HG03060 (cell line): ENCODE measurements around the gene RGL1.

Source experiments
- ATAC-seq: cut with Tn5 transposase; IDR thresholded peaks from one replicate; pipeline ENCODE4 v1.9.1; 2021; ENCODE audit warnings: low read depth, moderate number of reproducible peaks; ENCODE audit not compliant: unreplicated experiment

RGL1 gene

DNA sequence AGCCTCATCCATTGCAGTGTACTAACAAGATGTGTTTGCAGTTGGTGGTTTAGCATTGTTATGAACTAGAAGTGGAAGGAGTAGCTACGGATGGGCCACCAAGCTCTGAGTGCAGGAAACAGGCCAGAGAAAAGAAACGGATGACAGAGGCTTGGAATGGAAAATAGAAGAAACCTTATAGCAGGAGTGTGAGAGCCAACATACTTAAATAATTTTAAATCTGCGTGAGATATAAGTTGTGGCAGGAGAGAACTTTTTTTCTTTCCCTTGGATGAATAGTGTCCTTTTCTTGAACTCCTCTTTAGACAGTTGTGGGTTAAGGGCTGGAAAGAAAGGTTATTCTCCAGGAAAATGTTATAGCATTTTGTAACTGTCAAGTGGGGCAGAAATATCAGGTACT, 54.2 kb downstream of the RGL1 start:
- ATAC-seq, result no peak

GRCh38 chr1:183859831-183860230, 54.9 kb downstream of the RGL1 start:
- no peak for ATAC-seq

GRCh38 chr1:183862967-183863366, 58.0 kb downstream of the RGL1 start:
- no peak for ATAC-seq

DNA sequence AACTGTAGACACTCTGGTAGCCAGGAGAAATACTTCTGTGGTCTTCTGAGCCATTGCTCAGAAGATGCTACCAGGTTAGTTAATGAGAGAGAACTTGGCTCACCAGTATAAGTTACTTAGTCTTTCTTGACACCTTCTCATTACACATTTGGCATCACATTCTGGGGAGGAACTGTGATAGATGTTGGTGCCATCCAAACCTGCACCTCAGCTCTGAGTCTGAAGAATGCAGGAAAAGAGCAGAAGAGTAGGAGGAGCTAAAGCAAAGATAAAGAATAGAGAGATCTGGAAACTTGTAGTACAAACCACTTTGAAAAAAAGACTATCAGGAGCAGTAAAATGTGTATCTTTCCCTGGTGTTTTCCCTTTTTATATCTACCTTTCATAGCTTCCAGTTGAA, 58.9 kb downstream of the RGL1 start:
- ATAC-seq, result no peak

DNA sequence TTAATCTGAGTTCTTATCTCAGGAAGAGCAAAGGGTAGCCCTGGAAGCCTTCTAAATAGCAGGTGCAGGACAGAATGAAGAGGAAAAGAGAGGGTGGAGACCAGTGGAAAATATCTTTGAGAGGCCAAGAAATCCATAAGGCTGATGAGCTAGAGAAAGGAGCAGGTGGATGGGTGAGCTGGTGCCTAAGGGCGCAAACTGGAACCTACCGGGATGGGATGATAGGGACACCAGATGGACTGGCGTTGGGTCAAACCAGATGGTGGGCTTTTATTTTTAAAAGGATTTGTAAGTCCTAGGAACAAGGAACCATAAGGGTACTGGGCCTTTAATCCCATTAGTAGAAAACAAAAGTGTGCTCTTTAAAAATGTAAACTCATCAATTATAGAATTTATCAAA, 59.7 kb downstream of the RGL1 start:
- ATAC-seq, result no peak

GRCh38 chr1:183869230-183869629, 64.3 kb downstream of the RGL1 start:
- no peak for ATAC-seq

DNA sequence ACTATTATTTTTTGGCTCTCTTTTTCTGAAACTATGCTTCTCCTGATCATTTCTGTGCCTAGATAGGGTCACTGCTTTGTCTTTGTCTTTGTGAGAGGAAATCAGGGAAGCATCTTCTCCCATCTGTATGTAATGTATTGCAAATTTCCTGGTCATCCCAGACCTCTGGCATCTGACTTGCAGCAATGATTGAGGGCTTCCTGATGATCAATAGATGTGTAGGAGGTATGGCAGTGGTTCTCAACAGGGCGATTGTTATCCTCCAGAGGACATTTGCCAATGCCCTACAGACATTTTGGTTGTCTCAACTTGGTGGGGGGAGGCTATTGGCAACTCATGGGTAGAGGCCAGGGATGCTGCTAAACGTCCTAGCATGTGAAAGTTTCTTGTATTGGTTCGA, 64.7 kb downstream of the RGL1 start:
- no peak for ATAC-seq

DNA sequence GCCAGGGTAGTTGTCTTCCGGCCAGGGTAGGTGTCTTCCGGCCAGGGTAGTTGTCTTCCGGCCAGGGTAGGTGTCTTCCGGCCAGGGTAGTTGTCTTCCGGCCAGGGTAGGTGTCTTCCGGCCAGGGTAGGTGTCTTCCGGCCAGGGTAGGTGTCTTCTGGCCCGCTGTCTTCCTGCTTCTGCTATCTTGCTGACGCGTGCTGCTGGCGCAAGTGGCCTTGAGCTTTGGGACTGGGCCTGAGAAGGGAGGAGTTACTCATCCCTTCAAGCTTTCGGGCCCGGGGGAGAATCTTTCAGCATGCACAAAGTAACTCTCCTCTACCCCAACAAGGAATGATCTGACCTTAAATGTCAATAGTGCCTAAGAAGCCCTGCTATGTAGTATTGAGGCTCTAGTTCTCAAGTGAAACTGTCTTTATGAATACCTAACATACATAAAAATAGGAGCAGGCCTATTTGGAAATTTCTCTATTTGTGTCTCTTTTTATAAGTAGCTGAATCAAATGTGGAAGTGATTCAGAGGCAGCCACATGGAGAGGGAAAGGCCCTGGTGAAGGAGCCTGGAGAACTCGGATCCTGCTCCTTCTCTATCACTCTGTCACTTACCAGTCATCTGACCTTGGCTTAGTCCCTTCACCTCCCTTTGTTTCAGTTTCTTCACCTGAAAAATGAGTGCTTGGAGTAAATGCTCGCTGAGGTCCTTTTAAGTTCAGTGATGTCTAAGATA, 65.6 kb downstream of the RGL1 start:
- ATAC-seq, result no peak

GRCh38 chr1:183871142-183871541, 66.2 kb downstream of the RGL1 start:
- no peak for ATAC-seq

DNA sequence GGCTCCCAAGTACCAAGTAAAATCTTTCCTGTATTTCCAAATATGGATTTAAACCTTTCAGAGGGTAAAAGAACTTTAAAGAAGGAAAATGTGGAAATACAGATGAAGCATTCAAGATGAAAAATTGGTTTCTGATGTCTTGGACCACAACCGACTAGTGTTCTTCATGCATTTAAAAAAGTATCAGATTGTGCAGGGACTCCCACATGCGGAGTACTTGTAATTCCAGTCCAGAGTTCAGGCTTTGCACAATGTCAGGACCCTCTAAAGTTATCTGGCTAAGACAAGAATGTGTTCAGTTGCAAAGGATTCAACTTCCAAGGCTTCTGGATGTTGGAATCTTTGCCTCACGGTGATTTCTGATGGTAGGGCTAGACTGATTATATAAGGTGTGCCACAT, 66.7 kb downstream of the RGL1 start:
- no peak for ATAC-seq

GRCh38 chr1:183872403-183872802, 67.5 kb downstream of the RGL1 start:
- no peak for ATAC-seq

DNA sequence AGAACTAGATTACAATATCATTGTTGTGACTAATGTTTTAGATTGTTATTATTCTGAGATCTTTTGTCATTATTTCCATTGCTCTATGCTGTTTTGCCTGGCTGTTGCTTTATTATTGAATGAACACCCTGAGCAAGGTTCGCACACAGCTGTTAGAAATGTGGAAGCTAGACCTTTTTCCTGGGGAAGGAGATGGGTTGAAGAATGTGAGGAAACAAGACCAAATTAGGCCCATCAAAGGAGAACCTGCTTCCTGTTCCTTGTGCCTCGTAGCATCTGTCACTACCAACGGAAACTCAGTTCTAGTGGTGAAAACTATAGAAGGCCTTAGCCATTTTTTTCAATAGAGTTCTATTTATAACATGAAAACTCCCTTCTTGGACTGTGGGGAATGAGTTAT, 68.7 kb downstream of the RGL1 start:
- ATAC-seq, result no peak

- ATAC-seq, result no peak
Measured at GRCh38 chr1:183876309-183876708, 71.4 kb downstream of the RGL1 start.

GRCh38 chr1:183877053-183877720, 72.3 kb downstream of the RGL1 start:
- ATAC-seq, result no peak

GRCh38 chr1:183879494-183879893, 74.6 kb downstream of the RGL1 start:
- ATAC-seq, result no peak

DNA sequence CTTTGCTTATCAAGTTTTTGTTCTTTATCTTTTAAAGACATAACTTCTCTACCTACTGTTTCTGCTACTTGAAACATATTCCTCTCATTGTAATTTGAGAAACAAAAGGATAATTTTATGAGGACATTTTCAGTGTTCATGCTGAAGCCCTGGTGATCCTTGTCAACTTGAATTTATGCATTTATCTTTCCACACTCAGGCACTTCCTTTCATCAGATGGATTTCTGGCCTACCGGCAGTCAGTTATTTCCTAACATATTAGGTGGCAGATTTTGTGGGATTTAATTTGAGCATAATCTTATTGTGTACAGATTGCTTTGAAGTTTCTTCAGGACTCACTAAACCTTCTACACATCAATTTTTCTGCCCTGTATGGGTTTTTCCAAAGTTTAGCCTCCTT, 75.0 kb downstream of the RGL1 start:
- ATAC-seq, result no peak

- ATAC-seq, result no peak
Measured at GRCh38 chr1:183880531-183881243, 75.8 kb downstream of the RGL1 start.

DNA sequence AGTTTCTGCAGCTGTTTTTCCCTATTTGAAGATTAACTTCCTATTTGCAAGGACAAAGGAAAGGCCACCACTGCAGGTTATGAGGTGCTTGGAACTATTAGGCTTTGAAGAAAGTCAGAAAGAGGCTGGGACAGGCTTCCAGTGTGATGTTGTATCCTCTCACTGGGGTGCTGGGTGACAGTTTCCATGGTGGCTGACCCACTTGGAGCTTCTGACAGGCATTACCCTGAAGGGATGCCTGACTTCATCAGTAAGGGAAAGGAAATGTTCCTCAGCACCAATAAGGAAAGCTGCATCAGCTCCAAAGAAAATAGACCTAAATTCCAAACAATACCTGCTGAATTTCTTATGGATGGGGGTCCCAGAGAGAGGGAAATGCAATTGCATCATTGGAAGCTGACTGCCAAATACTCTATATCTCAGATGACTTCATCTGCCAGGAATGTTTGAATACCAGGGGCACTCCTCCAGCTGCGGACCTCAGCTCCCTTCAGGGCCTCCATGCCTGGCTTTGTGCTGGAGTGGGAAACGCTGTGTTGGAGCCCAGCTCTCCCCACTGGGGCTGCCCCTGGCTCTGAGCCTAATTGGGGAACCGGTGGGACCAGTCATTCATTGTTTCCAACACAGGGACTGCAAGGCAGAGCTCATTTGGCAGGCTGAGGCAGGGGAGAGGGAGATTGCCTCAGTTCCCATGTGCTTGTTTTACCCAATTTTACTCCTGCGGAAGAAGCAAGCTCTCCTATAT, 76.6 kb downstream of the RGL1 start:
- no peak for ATAC-seq

GRCh38 chr1:183882335-183883167, 77.6 kb downstream of the RGL1 start:
- ATAC-seq, result no peak

DNA sequence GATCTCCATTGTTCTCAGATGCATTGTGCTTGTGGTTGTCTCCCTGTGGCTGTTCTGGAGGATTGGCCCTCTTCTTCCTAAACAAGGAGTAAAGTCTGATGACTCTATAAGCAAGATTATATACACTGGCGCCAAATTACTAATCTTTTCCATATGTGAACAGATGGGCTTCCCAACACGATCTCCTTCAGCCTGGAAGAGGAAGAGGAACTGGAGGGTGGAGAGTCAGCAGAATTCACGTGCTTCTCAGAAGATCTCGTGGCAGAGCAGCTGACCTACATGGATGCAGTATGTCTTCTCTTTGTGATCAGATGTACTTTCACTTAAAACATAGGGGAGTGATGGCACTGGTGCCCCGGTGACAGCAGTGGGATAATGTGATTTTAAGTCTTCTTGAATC, 78.7 kb downstream of the RGL1 start:
- no peak for ATAC-seq
